Ovary (tissue), 3 donors: ENCODE data around the gene RGL1.

Experiments
- CTCF ChIP-seq, 3 donors: fragments of 450-650 bp in 2 of 3; fragments of 200-600 bp in 1 of 3; IDR thresholded peaks; one replicate each; pipeline versions ENCODE4 v1.5.1 to v1.8.0; 2016 to 2022; ENCODE audit warnings: antibody characterized with exemption in 3 of 3, mild to moderate bottlenecking in 1 of 3
- POLR2A ChIP-seq: fragments of 450-650 bp; IDR thresholded peaks from one replicate; pipeline ENCODE4 v1.6.1; 2017; ENCODE audit warnings: antibody characterized with exemption, mild to moderate bottlenecking, moderate library complexity
- donor health status: DM: no; HTN: no; CAD: no.

GRCh38 chr1:183810756-183811544 is 6.0 kb downstream of the RGL1 start:
- TF ChIP-seq CTCF (IDR thresholded peaks at IDR 0.05) (no peak), POLR2A (no peak)
